MM.1S (cell line): ENCODE results near the gene NRG3.

Experiments used
- DNase-seq: peaks from one replicate; pipeline ENCODE4 v3.0.0-alpha.2; 2015
- H2AFZ ChIP-seq: fragments of 300-600 bp; sonication (generic); 2 replicates; pipeline ENCODE4 v1.6.0; 2016; ENCODE audit warnings: antibody characterized with exemption, low read length
- H3F3A ChIP-seq: fragments of 300-600 bp; sonication (generic); 2 replicates; pipeline ENCODE4 v1.6.1; 2016; ENCODE audit warnings: mild to moderate bottlenecking, antibody characterized with exemption, low read length, moderate library complexity, mixed read lengths; ENCODE audit not compliant: insufficient read depth
- H3K27ac ChIP-seq: fragments of 300-600 bp; sonication (generic); 2 replicates; pipeline ENCODE4 v1.5.1; 2016; ENCODE audit warnings: mild to moderate bottlenecking, low read length
- H3K27me3 ChIP-seq: fragments of 300-600 bp; sonication (generic); replicated peaks from 2 replicates; pipeline ENCODE4 v1.6.0; 2016; ENCODE audit warnings: low read length; ENCODE audit not compliant: insufficient read depth
- H3K36me3 ChIP-seq: fragments of 300-600 bp; sonication (generic); replicated peaks from 2 replicates; pipeline ENCODE4 v1.6.1; 2016; ENCODE audit warnings: mild to moderate bottlenecking, low read length, mixed read lengths; ENCODE audit not compliant: insufficient read depth
- H3K4me1 ChIP-seq: fragments of 300-600 bp; sonication (generic); 2 replicates; pipeline ENCODE4 v1.6.1; 2016; ENCODE audit warnings: low read length, mixed read lengths
- H3K4me2 ChIP-seq: fragments of 300-600 bp; sonication (generic); 2 replicates; pipeline ENCODE4 v1.6.0; 2016; ENCODE audit warnings: low read depth, low read length
- H3K4me3 ChIP-seq: fragments of 300-600 bp; sonication (generic); 2 replicates; pipeline ENCODE4 v1.5.1; 2016; ENCODE audit warnings: low read length, mixed read lengths
- H3K79me2 ChIP-seq: fragments of 300-600 bp; sonication (generic); 2 replicates; pipeline ENCODE4 v1.6.1; 2016; ENCODE audit warnings: mixed run types, low read length, mixed read lengths
- H3K9ac ChIP-seq: fragments of 300-600 bp; sonication (generic); 2 replicates; pipeline ENCODE4 v1.6.1; 2016; ENCODE audit warnings: low read length, mixed read lengths
- H3K9me2 ChIP-seq: fragments of 300-600 bp; sonication (generic); replicated peaks from 2 replicates; pipeline ENCODE4 v1.6.1; 2016; ENCODE audit warnings: mild to moderate bottlenecking, low read length, mixed read lengths; ENCODE audit not compliant: insufficient read depth
- H3K9me3 ChIP-seq: fragments of 300-600 bp; sonication (generic); replicated peaks from 2 replicates; pipeline ENCODE4 v1.6.1; 2016; ENCODE audit warnings: mild to moderate bottlenecking, low read length, mixed read lengths; ENCODE audit not compliant: insufficient read depth
- H4K20me1 ChIP-seq: fragments of 300-600 bp; sonication (generic); 2 replicates; pipeline ENCODE4 v1.6.1; 2016; ENCODE audit warnings: mild to moderate bottlenecking, low read length, moderate library complexity, mixed read lengths; ENCODE audit not compliant: insufficient read depth
- CTCF ChIP-seq: fragments of 300-600 bp; sonication (generic); IDR thresholded peaks from 2 replicates; pipeline ENCODE4 v1.5.1; 2016; ENCODE audit warnings: antibody characterized with exemption, low read length, mixed read lengths
- EZH2 ChIP-seq: fragments of 300-600 bp; sonication (generic); optimal IDR thresholded peaks from 2 replicates; pipeline ENCODE3; 2017; ENCODE audit warnings: low read depth, mild to moderate bottlenecking, antibody characterized with exemption, low read length, mixed read lengths
- EZH2phosphoT487 ChIP-seq: fragments of 300-600 bp; sonication (generic); IDR thresholded peaks from 2 replicates; pipeline ENCODE4 v1.6.1; 2018; ENCODE audit warnings: antibody characterized with exemption, low read length

The NRG3 gene

GRCh38 chr10:82453678-82454293 lies 578.8 kb downstream of the NRG3 start:
- H4K20me1 ChIP-seq, result no peaks in the 10 kb centered on the region
- H3K9me2 ChIP-seq, result no peaks in the 10 kb centered on the region
- no peak overlapping the region for H3K9ac ChIP-seq
- no peak overlapping the region for H3K4me3 ChIP-seq
- no peak overlapping the region for H3K27ac ChIP-seq
- H3K27me3 ChIP-seq, result no peaks in the 10 kb centered on the region
- no peaks in the 10 kb centered on the region for H3K36me3 ChIP-seq
- no peaks in the 10 kb centered on the region for H3K79me2 ChIP-seq
- H3K4me2 ChIP-seq, result no peak overlapping the region
- no peak for DNase-seq
- no peaks in the 10 kb centered on the region for H3K9me3 ChIP-seq
- TF ChIP-seq EZH2phosphoT487 (no peak), CTCF (no peak), EZH2 (no peak)
- no peaks in the 10 kb centered on the region for H3F3A ChIP-seq
- no peak overlapping the region for H2AFZ ChIP-seq
- no peaks in the 10 kb centered on the region for H3K4me1 ChIP-seq

- Histone ChIP-seq H3K4me3 (no peak overlapping the region), H3K4me2 (no peak overlapping the region), H3F3A (no peaks in the 10 kb centered on the region), H3K27ac (no peak overlapping the region), H3K27me3 (no peaks in the 10 kb centered on the region), H3K79me2 (no peaks in the 10 kb centered on the region), H2AFZ (no peak overlapping the region), H3K9me2 (no peaks in the 10 kb centered on the region), H3K9me3 (no peaks in the 10 kb centered on the region), H3K9ac (no peak overlapping the region), H4K20me1 (no peaks in the 10 kb centered on the region), H3K36me3 (no peaks in the 10 kb centered on the region), H3K4me1 (no peaks in the 10 kb centered on the region)
- TF ChIP-seq EZH2, result no peak
- no peak for TF ChIP-seq CTCF
- no peak for TF ChIP-seq EZH2phosphoT487
- no peak for DNase-seq
These were observed 588.0 kb downstream of the NRG3 start for GRCh38 chr10:82462910-82463551.

GRCh38 chr10:82463614-82464013 lies 588.6 kb downstream of the NRG3 start:
- Histone ChIP-seq H3K9me3 (no peaks in the 10 kb centered on the region), H3K4me1 (no peaks in the 10 kb centered on the region), H3K79me2 (no peaks in the 10 kb centered on the region), H3K4me2 (no peak overlapping the region), H3K9me2 (no peaks in the 10 kb centered on the region), H3K27me3 (no peaks in the 10 kb centered on the region), H3K36me3 (no peaks in the 10 kb centered on the region), H4K20me1 (no peaks in the 10 kb centered on the region), H3K4me3 (no peak overlapping the region), H3F3A (no peaks in the 10 kb centered on the region), H3K9ac (no peak overlapping the region), H3K27ac (no peak overlapping the region), H2AFZ (no peak overlapping the region)
- no peak for TF ChIP-seq EZH2
- no peak for TF ChIP-seq CTCF
- TF ChIP-seq EZH2phosphoT487, result no peak
- DNase-seq, result no peak
